HTR-8/SVneo (cell line): ENCODE results near the gene PDK2.

Experiments used
- DNase-seq: peaks from one replicate; pipeline ENCODE4 v3.0.0; 2011; ENCODE audit warnings: low spot score, mixed read lengths; ENCODE audit not compliant: insufficient read length
- FAIRE-seq: peaks from 2 replicates; lab custom pipeline; 2011; peaks lifted over from hg19 to GRCh38; lab: Jason Lieb, UNC

Gene PDK2

DNA sequence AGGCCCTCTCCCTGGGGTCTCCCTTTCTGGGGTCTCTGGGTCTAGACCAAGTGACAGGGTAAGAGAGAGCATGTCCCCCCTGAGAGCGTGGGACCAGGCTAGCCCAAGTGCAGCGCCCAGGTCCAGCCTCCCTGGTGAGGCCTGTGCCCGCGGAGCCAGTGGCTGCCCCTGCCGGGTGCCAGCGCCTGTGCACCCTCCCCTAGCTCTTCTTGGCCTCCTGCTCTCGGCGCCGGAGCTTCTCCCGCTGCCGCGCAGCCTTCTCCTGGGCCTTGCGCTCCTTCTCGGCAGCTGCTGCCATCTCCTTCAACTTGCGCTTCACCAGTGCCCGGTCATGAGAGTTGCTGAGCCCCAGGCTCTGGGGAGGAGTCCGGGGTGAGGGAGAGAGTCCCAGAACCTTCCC lies 17.5 kb downstream of the PDK2 start:
- DNase-seq (no peak), FAIRE-seq (no peak)

DNA sequence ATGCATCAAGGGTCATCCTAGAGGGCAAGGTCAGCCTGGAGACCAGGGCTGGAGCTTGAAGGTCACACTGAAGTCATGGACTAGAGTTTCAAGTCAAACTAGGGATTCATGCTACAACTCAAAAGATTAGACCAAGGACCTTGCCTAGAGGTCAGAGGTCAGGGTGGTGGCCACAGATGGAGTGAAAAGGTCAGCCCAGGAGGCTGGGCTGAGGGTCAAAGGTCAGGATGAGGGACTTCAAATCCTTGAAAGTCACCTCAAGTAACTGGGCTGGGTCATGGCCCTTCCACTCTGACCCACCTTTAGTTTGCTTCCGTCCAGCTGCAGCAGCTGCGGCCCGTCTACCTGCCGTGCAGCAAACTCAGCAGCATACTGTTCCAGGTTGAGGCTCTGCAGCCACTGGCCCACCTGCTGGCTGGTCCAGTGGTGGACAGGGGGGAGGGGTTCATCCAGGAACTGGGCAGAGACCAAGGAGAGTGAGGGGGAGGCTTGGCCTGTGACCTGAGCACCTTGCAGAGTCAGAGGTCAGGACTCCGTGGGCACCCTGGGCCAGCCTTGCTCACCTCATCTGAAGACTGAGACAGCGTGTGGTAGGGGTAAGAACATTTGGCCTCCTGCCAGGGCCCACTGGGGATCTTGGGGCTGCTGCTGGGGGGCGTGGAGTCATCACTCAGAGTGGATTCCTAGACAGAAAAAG lies 18.6 kb downstream of the PDK2 start:
- DNase-seq (no peak), FAIRE-seq (no peak)

DNA sequence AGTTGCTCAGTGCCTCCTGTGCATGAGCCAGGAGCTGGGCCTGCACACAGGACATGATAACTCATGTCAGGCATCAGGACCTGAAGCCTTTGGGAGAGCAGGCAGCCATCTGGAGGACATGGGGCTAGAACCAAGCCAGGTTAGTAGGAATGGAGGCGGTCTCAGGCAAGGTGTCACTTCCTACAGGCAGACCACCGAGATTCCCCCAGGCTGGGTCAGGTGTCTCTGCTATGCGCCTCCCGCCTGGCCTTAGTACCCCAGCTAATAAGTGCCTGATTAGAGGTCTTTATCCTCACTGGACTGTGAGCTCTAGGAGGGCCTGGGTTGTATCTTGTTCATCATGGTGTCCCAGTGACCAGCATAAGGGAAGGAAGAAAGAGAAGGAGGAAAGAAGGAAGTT lies 19.2 kb downstream of the PDK2 start:
- no peak for FAIRE-seq
- DNase-seq, result no peak

DNA sequence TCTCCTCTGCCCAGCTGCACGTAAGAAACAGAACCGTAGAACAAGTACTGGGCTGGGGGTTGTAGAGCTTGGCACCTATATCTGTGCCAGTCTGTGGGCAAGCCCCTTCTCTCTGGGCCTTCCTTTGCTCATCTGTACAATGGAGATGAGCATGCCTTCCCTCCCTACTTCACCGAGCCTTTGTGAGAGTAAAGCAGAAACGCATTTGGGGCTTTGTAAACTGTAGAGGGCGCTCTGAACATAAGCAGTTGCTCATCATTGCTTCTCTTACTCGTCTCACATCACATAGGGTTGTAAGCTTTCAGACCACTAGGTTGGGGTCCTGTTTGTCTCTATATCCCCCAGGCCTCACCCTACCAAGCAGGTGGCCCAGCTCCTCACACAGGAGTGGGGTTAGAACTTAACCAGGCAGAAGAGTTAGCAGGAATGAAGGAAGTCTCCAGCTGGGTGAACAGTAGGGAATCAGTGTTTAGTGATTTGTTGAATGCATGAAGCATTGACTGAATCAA lies 19.8 kb downstream of the PDK2 start:
- peak; percentile 73 for DNase-seq
- FAIRE-seq, result peak; percentile 64

DNA sequence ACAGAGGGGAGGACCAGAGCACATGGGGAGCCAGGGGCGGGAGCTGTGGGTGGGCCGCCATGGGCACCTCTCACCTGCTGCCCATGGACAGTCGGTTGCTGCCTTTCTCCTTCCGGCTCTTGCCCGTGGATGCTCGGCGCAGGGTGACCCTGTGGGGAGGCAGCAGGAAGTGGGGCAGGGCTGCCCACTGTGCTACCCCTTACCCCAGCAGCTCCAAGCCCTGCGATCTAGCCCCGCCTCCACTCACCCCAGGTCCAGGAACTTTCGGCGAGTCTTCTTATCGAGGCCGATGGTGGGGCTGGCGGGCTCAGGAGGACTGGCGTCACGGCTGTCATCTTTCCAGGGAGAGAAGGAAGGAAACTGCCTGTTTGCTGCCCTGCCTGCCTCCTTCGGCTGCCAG lies 20.6 kb downstream of the PDK2 start:
- FAIRE-seq (no peak), DNase-seq (no peak)

DNA sequence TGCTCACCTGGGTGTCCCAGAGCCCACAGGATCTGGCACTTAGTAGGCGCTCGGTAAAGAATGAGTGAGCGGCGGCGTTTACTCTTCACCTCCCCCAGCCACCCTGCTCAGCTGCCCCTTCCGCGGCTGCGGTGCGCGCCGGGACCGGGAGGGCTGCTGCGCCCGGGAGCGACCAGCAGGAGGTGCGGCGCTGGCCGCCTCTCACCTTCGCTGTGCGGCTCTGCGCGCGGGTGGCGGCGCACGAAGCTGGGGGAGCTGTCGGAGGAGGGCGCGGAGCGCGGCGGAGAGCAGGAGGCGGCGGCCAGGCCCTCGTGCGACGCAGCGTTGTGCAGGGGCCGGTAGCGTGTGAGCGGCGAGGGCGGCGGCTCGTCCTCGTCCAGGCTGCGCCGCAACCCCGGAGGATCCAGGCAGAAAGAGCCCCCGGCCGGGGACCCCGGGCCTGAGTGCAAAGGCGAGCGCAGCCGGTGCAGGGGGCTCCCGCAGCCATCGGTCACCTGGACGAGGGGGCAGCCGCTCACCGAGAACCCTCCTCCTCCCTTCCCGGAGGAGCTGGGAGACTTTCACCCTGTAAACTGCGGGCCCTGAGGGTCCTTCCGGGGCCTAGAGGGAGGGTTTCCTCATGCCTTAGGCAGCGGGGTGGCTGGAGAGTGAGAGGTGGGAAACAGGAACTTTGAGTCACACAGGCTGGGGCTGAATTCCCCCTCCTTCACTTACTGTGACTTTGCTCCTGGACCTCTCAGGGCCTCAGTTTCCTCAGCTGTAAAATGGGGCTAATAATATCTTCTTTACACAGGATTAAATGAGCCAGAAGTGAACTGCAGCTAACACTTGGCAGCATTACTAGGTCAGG lies 22.3 kb downstream of the PDK2 start:
- no peak for FAIRE-seq
- DNase-seq, result no peak

DNA sequence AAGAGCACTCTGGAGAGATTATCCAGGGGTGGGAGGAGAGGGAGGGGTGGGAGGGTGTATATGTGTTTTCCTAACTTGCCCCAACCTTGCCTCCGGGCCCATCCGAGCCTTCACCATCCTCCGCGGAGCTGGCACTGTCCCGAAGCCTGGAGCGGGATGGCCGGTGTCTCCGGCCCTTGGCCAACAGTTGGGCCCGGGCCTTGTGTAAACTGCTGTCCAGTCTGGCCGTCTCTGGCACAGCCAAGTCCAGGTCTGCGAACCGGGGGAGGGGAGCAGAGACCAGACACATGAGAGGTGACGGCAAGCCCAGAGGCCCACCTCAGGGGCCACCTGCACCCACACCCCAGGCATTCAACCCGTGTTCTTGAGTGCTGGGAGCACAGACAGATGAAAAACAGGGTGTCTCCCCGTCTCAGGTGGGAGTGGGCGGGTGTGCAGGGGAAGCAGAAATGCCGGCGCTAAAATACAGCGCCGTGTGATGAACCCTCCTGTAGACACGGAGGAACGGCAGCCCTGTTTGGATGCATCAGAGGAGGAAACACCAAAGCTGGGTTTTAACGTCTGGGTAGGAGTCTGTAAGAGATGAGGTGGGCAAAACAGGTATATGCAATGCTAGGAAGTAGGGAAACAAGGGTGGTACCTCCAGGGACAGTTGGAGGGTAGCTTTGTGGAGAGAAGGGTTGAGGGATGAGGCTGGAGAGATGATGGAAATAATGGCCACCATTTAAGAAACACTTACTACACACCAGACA lies 23.1 kb downstream of the PDK2 start:
- DNase-seq (no peak), FAIRE-seq (no peak)

DNA sequence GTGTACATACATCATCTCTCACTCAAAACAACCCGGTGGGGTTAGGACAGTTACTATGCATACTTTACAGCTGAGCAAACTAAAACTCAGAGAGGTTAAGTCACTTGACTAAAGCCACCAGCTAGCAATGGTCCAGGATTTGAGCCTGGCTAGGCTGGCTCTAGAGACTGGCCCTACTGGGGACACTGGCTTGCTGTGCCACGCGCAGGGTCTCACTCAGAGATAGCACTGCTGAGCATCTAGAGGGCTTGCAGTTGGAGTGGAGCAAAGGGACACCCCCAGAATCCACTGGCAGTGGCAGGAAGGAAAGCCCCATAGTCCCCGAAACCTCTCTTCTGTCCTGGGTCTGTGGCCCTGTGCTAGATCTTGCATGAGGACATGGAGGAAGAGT lies 23.7 kb downstream of the PDK2 start:
- DNase-seq (no peak), FAIRE-seq (no peak)

DNA sequence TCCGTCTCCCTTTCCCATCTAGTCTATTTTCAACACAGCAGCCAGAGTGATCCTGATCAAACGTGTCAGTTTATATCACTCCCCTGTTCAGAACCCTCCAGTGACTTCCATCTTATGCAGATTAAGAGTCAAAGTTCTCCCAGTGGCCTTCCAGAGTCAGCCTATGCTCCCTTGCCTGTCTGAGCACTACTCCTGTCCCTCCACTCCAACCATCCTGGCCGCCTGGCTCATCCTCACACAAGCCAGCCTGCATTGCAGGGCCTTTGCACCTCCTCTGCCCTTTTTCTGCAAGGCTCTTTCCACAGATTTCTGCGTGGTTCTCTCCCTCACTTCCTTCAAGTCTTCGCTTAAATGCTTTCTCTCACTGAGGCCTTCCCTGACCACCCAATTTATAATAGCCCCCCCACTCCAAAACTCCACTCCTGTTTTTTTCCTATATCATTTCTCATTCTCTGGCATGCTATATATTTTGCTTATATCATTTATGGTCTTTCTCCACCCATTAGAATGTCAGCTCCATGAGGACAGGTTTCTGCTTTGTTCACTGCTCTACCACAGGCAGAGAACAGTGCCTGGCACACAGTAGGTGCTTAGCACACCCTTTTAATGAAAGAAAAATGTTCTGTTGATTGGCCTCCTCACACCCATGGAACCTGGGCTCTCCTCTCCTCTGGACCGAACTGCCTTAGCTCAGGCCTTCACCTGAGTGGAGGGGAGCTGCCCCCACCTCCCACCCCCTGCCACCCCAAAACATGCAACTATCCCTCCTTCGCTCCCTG lies 25.5 kb downstream of the PDK2 start:
- FAIRE-seq (peak; percentile 46), DNase-seq (no peak)

DNA sequence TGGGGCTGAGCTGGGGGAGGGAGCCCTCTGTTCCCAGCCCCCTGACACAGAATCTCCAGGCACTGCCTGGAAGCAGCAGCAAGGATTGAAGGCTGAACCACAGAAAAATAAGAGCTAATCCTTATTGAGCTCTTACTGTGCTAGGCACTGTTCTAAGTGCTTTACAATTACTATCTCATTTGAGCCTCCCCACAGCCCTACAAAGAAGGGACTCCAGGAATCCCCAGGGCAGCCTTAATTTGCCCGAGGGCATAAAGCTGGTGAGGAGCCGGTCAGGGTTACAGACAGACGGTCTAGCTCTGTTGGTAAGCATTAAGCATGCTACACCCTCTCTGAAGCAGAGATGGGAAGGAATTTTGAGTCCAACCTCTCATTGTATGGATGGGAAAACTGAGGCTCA lies 27.8 kb downstream of the PDK2 start:
- FAIRE-seq (no peak), DNase-seq (no peak)

DNA sequence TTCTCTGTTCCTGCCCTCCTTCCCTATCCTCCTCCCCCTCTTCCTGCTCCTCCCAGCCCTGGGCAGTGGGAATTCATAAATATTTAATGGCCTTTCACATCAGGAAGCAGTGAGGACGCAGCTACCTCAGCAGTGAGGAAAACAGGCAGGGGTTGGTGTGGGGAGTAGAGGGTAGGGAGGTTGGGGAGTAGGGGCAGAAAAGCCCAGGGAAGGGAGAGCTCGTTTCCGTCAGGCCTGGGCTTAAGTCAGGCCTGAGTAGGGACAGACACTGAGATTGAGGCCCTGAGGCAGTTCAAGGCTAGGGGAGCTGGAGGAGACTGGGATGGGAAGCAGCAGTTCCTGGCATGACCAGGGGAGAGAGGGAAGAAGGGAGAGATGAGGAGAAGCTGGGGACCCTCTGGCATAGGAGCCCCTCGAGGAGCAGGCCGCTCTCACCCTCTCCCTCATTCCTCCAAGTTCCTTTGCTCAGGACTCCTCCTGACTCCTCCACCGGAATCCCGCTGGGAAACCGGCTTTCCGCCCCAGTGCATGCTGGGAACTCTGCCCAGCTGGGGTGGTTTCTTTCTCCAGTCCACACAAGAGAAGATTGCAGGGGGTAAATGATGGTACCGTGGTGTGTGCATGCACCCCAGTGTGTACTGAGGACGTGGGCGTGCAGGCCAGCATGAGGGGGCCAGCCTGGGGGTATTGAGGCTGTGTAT lies 28.6 kb downstream of the PDK2 start:
- FAIRE-seq, result peak; percentile 23

DNA sequence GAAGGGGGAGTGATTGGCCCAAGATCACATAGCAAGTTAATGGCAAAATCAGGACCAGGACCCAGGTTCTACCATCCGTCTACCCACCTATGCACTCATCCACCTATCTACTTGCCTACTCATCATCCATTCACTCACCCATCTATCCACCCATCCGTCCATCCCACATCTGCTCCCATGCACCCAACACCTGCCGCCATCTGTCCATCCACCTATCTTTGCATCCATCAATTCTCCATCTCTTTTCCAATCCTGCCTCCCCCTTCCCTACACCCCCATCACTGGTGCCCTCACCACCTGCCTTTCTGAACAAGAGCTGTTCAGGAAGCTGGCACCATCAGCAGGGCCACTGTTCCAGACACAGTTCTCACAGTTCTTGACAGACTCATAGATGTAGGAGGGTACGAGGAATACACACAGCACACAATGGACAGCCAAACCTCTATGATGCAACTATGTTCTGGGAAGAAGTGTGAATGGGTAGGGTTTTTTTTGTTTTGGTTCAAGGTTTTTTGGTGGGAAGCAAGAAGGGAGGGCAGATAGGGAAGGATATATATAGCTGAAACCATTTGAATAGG lies 30.4 kb downstream of the PDK2 start:
- FAIRE-seq, result peak; percentile 46
- DNase-seq, result no peak

More for the DNA sequence above, 28.6 kb downstream of the PDK2 start:
- DNase-seq, result no peak

DNA sequence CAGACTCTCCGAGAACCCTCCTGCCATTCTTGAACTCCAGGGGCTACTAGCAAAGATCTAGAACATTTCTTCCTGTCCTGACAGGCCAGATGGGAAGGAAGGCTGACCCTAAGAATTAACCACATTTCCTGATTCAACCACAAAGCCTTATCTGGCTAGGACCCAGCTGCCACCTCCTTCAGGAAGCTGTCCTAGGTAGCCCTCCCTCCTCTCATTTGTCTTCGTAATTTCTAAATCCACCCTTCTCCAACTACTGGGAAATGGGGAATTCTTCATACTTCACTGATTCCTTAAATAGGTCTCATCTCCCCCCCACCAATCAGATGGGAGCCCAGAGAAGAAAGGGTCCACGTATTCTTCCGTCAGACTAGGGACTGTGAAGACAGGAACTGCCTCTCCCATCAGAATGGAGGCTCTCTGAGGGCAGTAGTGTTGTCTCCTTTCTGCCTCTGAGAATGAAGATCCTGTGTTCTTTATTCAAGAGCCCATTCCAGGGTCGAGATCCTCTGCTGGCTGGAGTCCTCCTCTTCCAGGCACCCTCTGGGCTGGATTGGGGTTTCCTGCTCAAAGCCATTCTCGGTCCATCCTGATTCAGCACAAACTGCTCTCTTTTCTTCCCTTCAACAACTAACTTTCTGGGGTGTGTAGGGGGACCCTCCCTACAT lies 32.7 kb downstream of the PDK2 start:
- FAIRE-seq, result no peak
- no peak for DNase-seq

DNA sequence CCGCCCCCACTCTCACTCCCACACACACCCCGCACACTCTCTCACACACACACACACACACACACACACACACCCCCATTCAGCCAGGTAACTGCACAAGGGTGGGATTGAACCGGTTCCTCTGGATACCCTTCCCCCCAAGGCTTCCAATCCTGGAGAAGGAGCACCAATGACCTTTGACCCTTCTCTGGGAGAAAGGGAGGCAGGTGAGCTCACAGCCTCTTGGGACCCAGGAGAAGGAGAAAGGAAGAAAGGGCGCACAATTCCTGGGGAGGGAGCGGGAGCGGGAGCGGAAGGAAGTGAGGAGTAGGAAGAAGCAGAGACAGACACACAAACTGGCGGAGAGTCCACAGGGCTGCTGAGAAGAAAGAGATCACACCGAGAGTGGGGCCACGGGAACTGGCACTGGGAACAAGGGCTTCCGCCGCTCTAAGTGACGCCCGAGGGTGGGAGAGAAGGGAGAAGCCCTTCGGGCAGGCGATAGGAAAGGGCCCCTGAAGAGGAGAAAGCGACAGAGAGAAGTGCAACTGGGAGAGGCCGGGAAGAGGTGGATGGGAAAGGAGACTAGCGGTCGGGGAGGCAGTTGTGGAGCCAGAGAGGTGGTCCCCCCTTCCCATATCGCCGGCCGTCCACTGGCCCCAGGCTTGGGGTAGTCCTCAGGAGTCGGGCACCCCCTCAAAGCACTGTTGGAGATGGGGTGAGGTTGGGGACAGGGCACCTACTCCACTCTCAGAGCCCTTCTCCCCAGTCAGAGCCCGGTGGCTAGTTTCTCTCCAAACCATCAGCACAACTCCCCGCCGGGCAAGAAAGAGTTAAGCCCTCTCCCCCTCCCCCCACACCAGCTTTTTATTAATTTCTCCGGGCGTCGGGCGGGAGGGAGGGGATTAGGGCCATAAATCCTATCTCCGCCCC lies 33.5 kb downstream of the PDK2 start:
- DNase-seq (no peak), FAIRE-seq (no peak)

DNA sequence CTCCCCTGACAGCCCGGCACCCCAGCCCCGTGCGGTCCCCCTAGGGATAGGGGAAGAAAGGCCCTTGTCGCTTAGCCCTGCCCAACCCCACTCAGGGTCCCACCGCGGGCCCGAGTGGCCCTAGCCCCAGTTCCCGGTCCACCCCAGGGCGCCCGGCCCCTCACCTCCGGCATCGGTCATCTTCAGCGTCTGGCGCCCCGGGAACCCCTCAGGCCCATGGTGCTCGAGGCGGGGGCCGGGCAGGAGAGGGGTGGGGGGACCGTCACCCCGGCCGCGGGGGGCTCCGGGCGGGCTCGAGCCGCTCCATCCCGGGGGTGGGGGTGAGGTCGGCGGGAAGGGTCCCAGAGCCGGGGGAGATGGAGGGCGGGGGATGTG lies 34.2 kb downstream of the PDK2 start:
- DNase-seq (no peak), FAIRE-seq (no peak)

DNA sequence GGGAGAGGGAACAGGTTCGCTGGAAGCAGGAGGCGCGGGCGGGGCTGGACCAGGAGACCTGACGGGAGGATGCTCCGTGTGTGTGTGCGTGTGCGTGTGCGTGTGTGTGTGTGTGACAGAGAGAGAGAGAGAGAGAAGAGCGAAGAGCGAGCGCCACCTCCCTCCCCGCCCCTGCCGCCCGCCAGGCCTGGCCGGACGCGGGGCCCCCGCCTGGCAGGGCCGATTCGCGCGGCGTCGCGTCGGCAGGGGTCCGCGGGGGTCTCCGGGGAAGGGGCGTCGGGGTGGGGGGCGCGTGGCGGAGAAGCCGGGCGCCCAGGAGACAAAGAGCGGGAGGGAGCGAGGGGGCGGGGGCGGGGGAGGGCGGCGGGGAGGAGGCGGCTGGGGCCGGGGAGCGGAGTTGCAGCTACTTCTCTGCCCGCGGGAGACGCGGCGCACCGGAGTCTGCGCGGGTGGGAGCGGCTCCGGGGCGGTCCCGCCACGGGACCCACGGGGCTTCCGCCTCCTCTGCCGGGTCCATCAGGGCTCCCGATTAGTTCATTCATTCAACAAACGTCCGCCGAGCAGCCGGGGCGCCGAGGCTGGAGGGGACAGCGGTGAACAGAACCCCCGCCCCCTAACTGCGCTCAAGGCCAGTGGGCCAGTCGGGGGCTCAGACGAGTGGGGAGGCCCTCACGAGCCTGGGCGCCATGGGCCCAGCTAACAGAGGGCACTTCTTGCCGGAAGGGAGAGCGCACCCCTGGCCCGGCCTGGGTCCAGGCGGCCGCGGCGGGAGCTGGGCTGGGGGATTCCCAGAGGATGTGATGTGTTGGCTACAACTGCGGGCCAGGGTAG lies 34.8 kb downstream of the PDK2 start, which contains the start of gene SAMD14:
Gene SAMD14, minus strand, starts transcription at position 433 of the 831 bp plus-strand sequence. CDS start 5,201 bp downstream, outside the sequence.
- FAIRE-seq (peak; percentile 92), DNase-seq (peak; percentile 49)
